Measurements from ENCODE around the gene MT1B.
"Not testable (repeated sequence)": the region's sequence is repeated elsewhere in the genome, so short reads cannot be mapped to it uniquely, and the experiment has no call there.

Gene MT1B

GRCh38 chr16:56667581-56668571 is 16.2 kb downstream of the MT1B start, which contains the start of gene MT1G:
MT1G (minus strand) TSS chr16:56668065; CDS start chr16:56667993, 72 bp downstream.
- DNase-seq (ENCODE audit: low read depth) = peak; percentile 29

GRCh38 chr16:56669005-56669839 is 17.5 kb downstream of the MT1B start, which contains the start of gene MT1H:
MT1H (plus strand) TSS chr16:56669814; CDS start chr16:56669885, 71 bp downstream.
- no peak for DNase-seq (ENCODE audit: low read depth)

GRCh38 chr16:56669840-56670619 is 18.3 kb downstream of the MT1B start:
- DNase-seq (ENCODE audit: low read depth) = no peak

GRCh38 chr16:56670620-56670934 is 18.9 kb downstream of the MT1B start:
- DNase-seq (ENCODE audit: low read depth) = no peak

GRCh38 chr16:56671691-56672090 is 20.0 kb downstream of the MT1B start:
- not testable (repeated sequence) for DNase-seq (ENCODE audit: low read depth)

GRCh38 chr16:56672171-56672570 is 20.5 kb downstream of the MT1B start:
- not testable (repeated sequence) for DNase-seq (ENCODE audit: low read depth)

- peak; percentile 15 for DNase-seq (ENCODE audit: low read depth)
Observed at GRCh38 chr16:56672761-56673536, 21.3 kb downstream of the MT1B start.

- DNase-seq (ENCODE audit: low read depth) = peak; percentile 33
Observed at GRCh38 chr16:56673921-56674320, 22.2 kb downstream of the MT1B start.

GRCh38 chr16:56674570-56674969 is 22.9 kb downstream of the MT1B start:
- DNase-seq (ENCODE audit: low read depth) = not testable (repeated sequence)

GRCh38 chr16:56675685-56676210 is 24.1 kb downstream of the MT1B start:
- DNase-seq (ENCODE audit: low read depth) = no peak

GRCh38 chr16:56677474-56677873 is 25.8 kb downstream of the MT1B start:
- no peak for DNase-seq (ENCODE audit: low read depth)

GRCh38 chr16:56679078-56679730 is 27.5 kb downstream of the MT1B start:
- DNase-seq (ENCODE audit: low read depth) = no peak

GRCh38 chr16:56679818-56680217 is 28.1 kb downstream of the MT1B start:
- no peak for DNase-seq (ENCODE audit: low read depth)

- peak; percentile 85 for DNase-seq (ENCODE audit: low read depth)
Observed at GRCh38 chr16:56681939-56682702, 30.4 kb downstream of the MT1B start, which contains the start of gene MT1X. MT1X (plus strand) TSS chr16:56682470; CDS start chr16:56682541, 71 bp downstream.

- no peak for DNase-seq (ENCODE audit: low read depth)
Observed at GRCh38 chr16:56682703-56683397, 31.2 kb downstream of the MT1B start.

GRCh38 chr16:56683424-56684172 is 31.9 kb downstream of the MT1B start:
- DNase-seq (ENCODE audit: low read depth) = no peak

- no peak for DNase-seq (ENCODE audit: low read depth)
Observed at GRCh38 chr16:56684256-56684925, 32.7 kb downstream of the MT1B start.

Measured in iris pigment epithelial cell (primary cell).